Kidney epithelial cell (primary cell): ENCODE data around the gene KLHL41. TPM values are rescaled to one million over a fixed set of nuclear protein-coding genes. Genes with fewer than 3 reads are reported as not detected.
"Not testable (repeated sequence)": the region's sequence is repeated elsewhere in the genome, so short reads cannot be mapped to it uniquely, and the experiment has no call there.

Source experiments
- DNase-seq: peaks from one replicate; pipeline ENCODE4 v3.0.0-alpha.2; 2010; ENCODE audit warnings: low read depth
- H3K27me3 ChIP-seq: 2 replicates; pipeline ENCODE4 v1.6.0; 2011; ENCODE audit warnings: low read length; ENCODE audit not compliant: control insufficient read depth, insufficient read depth
- H3K36me3 ChIP-seq: 2 replicates; pipeline ENCODE4 v1.5.1; 2011; ENCODE audit warnings: low read length; ENCODE audit not compliant: control insufficient read depth, insufficient read depth
- H3K4me3 ChIP-seq: 2 replicates; pipeline ENCODE4 v1.5.1; 2011; ENCODE audit warnings: low read depth, mild to moderate bottlenecking, control low read depth, low read length
- CTCF ChIP-seq: IDR thresholded peaks from 2 replicates; pipeline ENCODE4 v1.5.1; 2011; ENCODE audit warnings: mild to moderate bottlenecking, moderate library complexity, low read length, control low read depth, inconsistent platforms; ENCODE audit not compliant: insufficient read depth, poor library complexity, severe bottlenecking
- total RNA-seq: library from RNA; depleted of rRNA; stranded (reverse); fragments of >200 nt; gene quantifications from 2 replicates; pipeline ENCODE4 v1.2.3, GENCODE V29; 2015

The KLHL41 gene
- total RNA-seq, 1 donor from 2014 or later = 0.29 TPM

- H3K27me3 ChIP-seq = no peaks in the 10 kb centered on the region
- H3K4me3 ChIP-seq = no peak overlapping the region
- H3K36me3 ChIP-seq = no peaks in the 10 kb centered on the region
- DNase-seq = no peak
- TF ChIP-seq CTCF = no peak
These were observed 2.3 kb downstream of the KLHL41 start for GRCh38 chr2:169511818-169512217.

GRCh38 chr2:169512525-169512924 lies 3.0 kb downstream of the KLHL41 start:
- no peak for TF ChIP-seq CTCF
- Histone ChIP-seq H3K36me3 (no peaks in the 10 kb centered on the region), H3K27me3 (no peaks in the 10 kb centered on the region), H3K4me3 (no peak overlapping the region)
- no peak for DNase-seq

GRCh38 chr2:169513094-169513493 lies 3.6 kb downstream of the KLHL41 start:
- H3K27me3 ChIP-seq = no peaks in the 10 kb centered on the region
- no peaks in the 10 kb centered on the region for H3K36me3 ChIP-seq
- H3K4me3 ChIP-seq = no peak overlapping the region
- no peak for DNase-seq
- TF ChIP-seq CTCF = no peak

GRCh38 chr2:169513926-169514325 lies 4.4 kb downstream of the KLHL41 start:
- Histone ChIP-seq H3K4me3 (no peak overlapping the region), H3K36me3 (no peaks in the 10 kb centered on the region), H3K27me3 (no peaks in the 10 kb centered on the region)
- DNase-seq = no peak
- no peak for TF ChIP-seq CTCF

- not testable (repeated sequence) for DNase-seq, H3K27me3 ChIP-seq, H3K4me3 ChIP-seq, H3K36me3 ChIP-seq
These were observed 5.3 kb downstream of the KLHL41 start for GRCh38 chr2:169514758-169515157.

- not testable (repeated sequence) for DNase-seq, H3K36me3 ChIP-seq, H3K4me3 ChIP-seq, H3K27me3 ChIP-seq
These were observed 7.0 kb downstream of the KLHL41 start for GRCh38 chr2:169516488-169516995.

GRCh38 chr2:169520896-169521295 lies 11.4 kb downstream of the KLHL41 start:
- H3K27me3 ChIP-seq = no peaks in the 10 kb centered on the region
- no peak for TF ChIP-seq CTCF
- no peaks in the 10 kb centered on the region for H3K36me3 ChIP-seq
- H3K4me3 ChIP-seq = no peak overlapping the region
- DNase-seq = no peak
